Loucy (cell line): ENCODE results near the gene TSHR.

Experiments used
- EZH2phosphoT487 ChIP-seq: fragments of 200-600 bp; IDR thresholded peaks from 2 replicates; pipeline ENCODE4 v1.6.1; 2018; ENCODE audit warnings: antibody characterized with exemption, mild to moderate bottlenecking, moderate library complexity, borderline replicate concordance
- TF ChIP-seq, protein P1 (sequence below): fragments of 200-600 bp; sonication (generic); conservative IDR thresholded peaks from 2 replicates; pipeline ENCODE4 v1.5.1; 2014; ENCODE audit warnings: mild to moderate bottlenecking, antibody characterized with exemption, low read length

DNA sequence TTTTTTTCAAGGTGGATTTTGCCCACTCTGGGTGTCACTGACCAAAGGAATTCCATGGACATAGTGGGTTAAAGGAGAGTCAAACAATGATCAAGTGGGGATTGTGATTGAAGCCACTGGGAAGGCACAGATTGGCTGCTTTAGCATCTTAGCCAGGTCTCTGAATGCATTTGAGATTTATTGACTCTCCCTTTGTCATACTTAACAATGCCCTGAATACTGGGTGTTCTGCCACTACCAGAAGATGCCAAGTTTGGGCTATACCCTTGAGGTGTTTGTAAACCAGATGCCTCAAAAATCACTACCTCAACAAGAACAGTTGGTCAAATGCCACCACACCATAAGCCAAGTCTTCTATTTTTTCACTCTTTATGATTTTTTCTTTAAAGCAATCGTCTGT is 150.5 kb downstream of the TSHR start:
- TF ChIP-seq, protein P1, sequence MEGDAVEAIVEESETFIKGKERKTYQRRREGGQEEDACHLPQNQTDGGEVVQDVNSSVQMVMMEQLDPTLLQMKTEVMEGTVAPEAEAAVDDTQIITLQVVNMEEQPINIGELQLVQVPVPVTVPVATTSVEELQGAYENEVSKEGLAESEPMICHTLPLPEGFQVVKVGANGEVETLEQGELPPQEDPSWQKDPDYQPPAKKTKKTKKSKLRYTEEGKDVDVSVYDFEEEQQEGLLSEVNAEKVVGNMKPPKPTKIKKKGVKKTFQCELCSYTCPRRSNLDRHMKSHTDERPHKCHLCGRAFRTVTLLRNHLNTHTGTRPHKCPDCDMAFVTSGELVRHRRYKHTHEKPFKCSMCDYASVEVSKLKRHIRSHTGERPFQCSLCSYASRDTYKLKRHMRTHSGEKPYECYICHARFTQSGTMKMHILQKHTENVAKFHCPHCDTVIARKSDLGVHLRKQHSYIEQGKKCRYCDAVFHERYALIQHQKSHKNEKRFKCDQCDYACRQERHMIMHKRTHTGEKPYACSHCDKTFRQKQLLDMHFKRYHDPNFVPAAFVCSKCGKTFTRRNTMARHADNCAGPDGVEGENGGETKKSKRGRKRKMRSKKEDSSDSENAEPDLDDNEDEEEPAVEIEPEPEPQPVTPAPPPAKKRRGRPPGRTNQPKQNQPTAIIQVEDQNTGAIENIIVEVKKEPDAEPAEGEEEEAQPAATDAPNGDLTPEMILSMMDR: no peak
- TF ChIP-seq EZH2phosphoT487: no peak
